HUES64 (cell line): ENCODE results near the gene AP5M1.

Source experiments
- H3K27ac ChIP-seq: 2 replicates; pipeline ENCODE4 v1.7.0; 2013; ENCODE audit warnings: low read depth, low read length, inconsistent platforms
- H3K27me3 ChIP-seq: 2 replicates; pipeline ENCODE4 v1.6.1; 2013; ENCODE audit warnings: mild to moderate bottlenecking, low read length; ENCODE audit not compliant: insufficient read depth
- H3K36me3 ChIP-seq: 2 replicates; pipeline ENCODE4 v1.6.1; 2013; ENCODE audit warnings: mild to moderate bottlenecking, low read length; ENCODE audit not compliant: insufficient read depth
- H3K4me1 ChIP-seq: 2 replicates; pipeline ENCODE4 v1.6.1; 2013; ENCODE audit warnings: mild to moderate bottlenecking, low read length, moderate library complexity; ENCODE audit not compliant: insufficient read depth
- H3K4me3 ChIP-seq: 2 replicates; pipeline ENCODE4 v1.5.1; 2013; ENCODE audit warnings: mild to moderate bottlenecking, low read length, moderate library complexity
- H3K9ac ChIP-seq: 2 replicates; pipeline ENCODE4 v1.6.1; 2013; ENCODE audit warnings: mild to moderate bottlenecking, low read depth, low read length
- H3K9me3 ChIP-seq: 2 replicates; pipeline ENCODE4 v1.6.1; 2013; ENCODE audit warnings: low read depth, low read length; ENCODE audit not compliant: insufficient read depth
- WGBS: fragments of 150-250, 120-280 bp; methylation state at CpG from one replicate; pipeline ENCODE4 v1.1.7; 2013; ENCODE audit warnings: missing lambda C conversion rate; 5-methylcytosine and 5-hydroxymethylcytosine counted together

The AP5M1 gene

GRCh38 chr14:57291692-57292647, 23.2 kb downstream of the AP5M1 start:
- peak overlapping the region; percentile 7; the same call in 1 of the 2 replicates for H3K27ac ChIP-seq
- H3K9ac ChIP-seq: no peak overlapping the region; the same call in 1 of the 2 replicates
- no peak overlapping the region for H3K4me3 ChIP-seq
- WGBS: 54% methylated on average over 3 of the region's 6 CpGs
- H3K9me3 ChIP-seq: no peaks in the 10 kb centered on the region
- H3K27me3 ChIP-seq: no peaks in the 10 kb centered on the region
- H3K36me3 ChIP-seq: peaks cover 37% of the 10 kb centered on the region
- peaks cover 51% of the 10 kb centered on the region; the same call in 1 of the 2 replicates for H3K4me1 ChIP-seq

- H3K4me1 ChIP-seq: peaks cover 51% of the 10 kb centered on the region; the same call in 1 of the 2 replicates
- peaks cover 15% of the 10 kb centered on the region for H3K36me3 ChIP-seq
- no peaks in the 10 kb centered on the region for H3K9me3 ChIP-seq
- 100% methylated on average over 1 of the region's 1 CpG for WGBS
- H3K9ac ChIP-seq: no peak overlapping the region
- H3K27me3 ChIP-seq: no peaks in the 10 kb centered on the region
- H3K4me3 ChIP-seq: no peak overlapping the region
- H3K27ac ChIP-seq: no peak overlapping the region
Measured at GRCh38 chr14:57293866-57294837, 25.4 kb downstream of the AP5M1 start.

GRCh38 chr14:57295239-57295638, 26.5 kb downstream of the AP5M1 start:
- Histone ChIP-seq H3K27me3 (no peaks in the 10 kb centered on the region), H3K4me3 (no peak overlapping the region), H3K36me3 (peaks cover 4% of the 10 kb centered on the region; the same call in 1 of the 2 replicates), H3K4me1 (peaks cover 45% of the 10 kb centered on the region; the same call in 1 of the 2 replicates), H3K9ac (no peak overlapping the region), H3K9me3 (no peaks in the 10 kb centered on the region), H3K27ac (no peak overlapping the region)
- 57% methylated on average over 1 of the region's 1 CpG for WGBS

GRCh38 chr14:57297852-57298251, 29.1 kb downstream of the AP5M1 start:
- no peak overlapping the region for H3K27ac ChIP-seq
- WGBS: 92% methylated on average over 4 of the region's 4 CpGs
- H3K4me1 ChIP-seq: peaks cover 23% of the 10 kb centered on the region; the same call in 1 of the 2 replicates
- no peak overlapping the region for H3K9ac ChIP-seq
- no peaks in the 10 kb centered on the region for H3K9me3 ChIP-seq
- no peaks in the 10 kb centered on the region for H3K36me3 ChIP-seq
- H3K4me3 ChIP-seq: no peak overlapping the region
- no peaks in the 10 kb centered on the region for H3K27me3 ChIP-seq

- no peak overlapping the region for H3K27ac ChIP-seq
- H3K4me1 ChIP-seq: peaks cover 12% of the 10 kb centered on the region; the same call in 1 of the 2 replicates
- no peak overlapping the region for H3K9ac ChIP-seq
- no peaks in the 10 kb centered on the region for H3K27me3 ChIP-seq
- no peaks in the 10 kb centered on the region for H3K9me3 ChIP-seq
- H3K36me3 ChIP-seq: no peaks in the 10 kb centered on the region
- H3K4me3 ChIP-seq: no peak overlapping the region
- WGBS: 95% methylated on average over 3 of the region's 3 CpGs
Measured at GRCh38 chr14:57299511-57299910, 30.7 kb downstream of the AP5M1 start.

- 95% methylated on average over 5 of the region's 5 CpGs for WGBS
- Histone ChIP-seq H3K9ac (no peak overlapping the region), H3K27ac (no peak overlapping the region), H3K4me1 (peaks cover 11% of the 10 kb centered on the region; the same call in 1 of the 2 replicates), H3K4me3 (no peak overlapping the region), H3K9me3 (no peaks in the 10 kb centered on the region), H3K36me3 (no peaks in the 10 kb centered on the region), H3K27me3 (no peaks in the 10 kb centered on the region)
Measured at GRCh38 chr14:57302883-57303282, 34.1 kb downstream of the AP5M1 start.

- Histone ChIP-seq H3K27ac (no peak overlapping the region), H3K4me3 (no peak overlapping the region), H3K4me1 (no peaks in the 10 kb centered on the region), H3K9me3 (no peaks in the 10 kb centered on the region), H3K9ac (no peak overlapping the region), H3K36me3 (no peaks in the 10 kb centered on the region), H3K27me3 (no peaks in the 10 kb centered on the region)
- 95% methylated on average over 6 of the region's 7 CpGs for WGBS
Measured at GRCh38 chr14:57314396-57315089, 45.8 kb downstream of the AP5M1 start.

- Histone ChIP-seq H3K36me3 (no peaks in the 10 kb centered on the region), H3K9ac (no peak overlapping the region), H3K27ac (no peak overlapping the region), H3K4me1 (no peaks in the 10 kb centered on the region), H3K27me3 (no peaks in the 10 kb centered on the region), H3K4me3 (no peak overlapping the region), H3K9me3 (no peaks in the 10 kb centered on the region)
- 0% methylated on average over 2 of the region's 3 CpGs for WGBS
Measured at GRCh38 chr14:57317248-57317833, 48.6 kb downstream of the AP5M1 start.

GRCh38 chr14:57319636-57320192, 50.9 kb downstream of the AP5M1 start:
- Histone ChIP-seq H3K4me1 (no peaks in the 10 kb centered on the region), H3K4me3 (no peak overlapping the region), H3K27ac (no peak overlapping the region), H3K9me3 (no peaks in the 10 kb centered on the region), H3K36me3 (no peaks in the 10 kb centered on the region), H3K9ac (no peak overlapping the region), H3K27me3 (no peaks in the 10 kb centered on the region)
- WGBS: 75% methylated on average over 2 of the region's 2 CpGs

- Histone ChIP-seq H3K9ac (no peak overlapping the region), H3K4me3 (no peak overlapping the region), H3K9me3 (no peaks in the 10 kb centered on the region), H3K27ac (no peak overlapping the region), H3K27me3 (no peaks in the 10 kb centered on the region), H3K36me3 (no peaks in the 10 kb centered on the region), H3K4me1 (no peaks in the 10 kb centered on the region)
- WGBS: 98% methylated on average over 3 of the region's 3 CpGs
Measured at GRCh38 chr14:57323721-57324120, 55.0 kb downstream of the AP5M1 start.
